SW480 (cell line): Measurements from ENCODE around the gene DEFB108B.
"Not testable (repeated sequence)": the region's sequence is repeated elsewhere in the genome, so short reads cannot be mapped to it uniquely, and the experiment has no call there.

ENCODE experiments used
- DNase-seq: peaks from one replicate; pipeline ENCODE4 v3.0.0-alpha.2; 2016; ENCODE audit warnings: low spot score

Gene DEFB108B

DNA sequence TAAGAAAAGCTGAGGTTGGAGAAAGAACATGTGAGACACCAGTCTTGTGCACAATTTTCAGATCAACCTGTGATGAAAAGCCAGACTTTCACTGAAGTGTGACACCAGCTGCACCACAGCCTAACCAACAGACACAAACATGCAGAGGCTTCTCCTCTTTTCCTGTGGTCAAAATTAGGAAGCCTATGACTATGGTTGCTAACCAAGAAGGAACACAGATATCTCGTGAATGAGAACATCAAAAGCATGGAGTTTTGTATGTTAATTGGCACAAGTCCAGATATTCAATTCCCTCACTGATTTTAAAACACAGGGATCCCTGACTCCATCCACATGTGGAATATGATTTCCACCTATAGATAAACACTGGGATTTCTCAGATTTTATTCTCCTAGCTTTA lies 11.5 kb upstream of the DEFB108B start:
- DNase-seq = not testable (repeated sequence)

DNA sequence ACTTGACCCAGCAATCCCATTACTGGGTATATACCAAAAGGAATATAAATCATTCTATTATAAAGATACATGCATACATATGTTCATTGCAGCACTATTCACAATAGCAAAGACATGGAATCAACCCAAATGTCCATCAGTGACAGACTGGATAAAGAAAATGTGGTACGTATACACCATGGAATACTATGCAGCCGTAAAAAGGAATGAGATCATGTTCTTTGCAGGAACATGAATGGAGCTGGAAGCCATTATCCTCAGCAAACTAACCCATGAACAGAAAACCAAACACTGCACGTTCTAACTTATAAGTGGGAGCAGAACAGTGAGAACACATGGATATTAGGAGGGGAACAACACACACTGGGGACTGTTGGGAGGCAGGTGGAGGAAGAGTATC lies 3.8 kb upstream of the DEFB108B start:
- DNase-seq = not testable (repeated sequence)

DNA sequence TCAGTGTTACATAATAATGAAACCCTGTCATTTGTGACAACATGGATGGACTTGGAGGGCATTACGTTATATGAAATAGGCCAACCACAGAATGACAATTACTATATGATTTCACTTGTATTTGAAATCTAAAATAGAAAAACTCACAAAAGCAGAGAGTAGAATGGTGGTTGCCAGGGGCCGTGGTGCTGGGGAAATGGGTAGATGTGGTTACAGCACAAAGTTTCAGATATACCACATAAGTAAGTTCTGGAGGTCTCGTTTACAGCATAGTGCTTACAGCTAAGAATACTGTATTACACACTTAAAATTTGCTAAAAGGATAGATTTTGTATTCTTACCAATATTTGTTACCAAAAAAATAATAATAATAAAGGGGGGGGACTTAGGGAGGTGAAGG lies 3.3 kb upstream of the DEFB108B start:
- not testable (repeated sequence) for DNase-seq

DNA sequence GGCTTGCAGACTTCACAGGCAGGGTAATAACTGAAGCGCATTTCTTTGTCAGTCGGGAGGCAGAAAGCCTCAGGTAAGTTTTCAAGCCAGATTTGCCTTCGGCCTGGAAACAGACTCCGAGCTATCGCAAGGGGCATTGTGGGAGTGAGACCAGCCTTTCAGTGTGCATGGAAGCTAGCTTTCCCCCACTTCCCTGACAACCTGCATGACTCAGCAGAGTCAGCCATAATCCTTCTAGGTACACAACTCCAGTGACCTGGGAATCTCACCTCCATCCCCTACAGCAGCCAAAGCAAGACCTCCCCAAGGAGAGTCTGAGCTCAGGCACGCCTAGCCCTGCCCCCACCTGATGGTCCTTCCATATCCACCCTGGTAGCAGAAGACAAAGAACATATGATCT lies 9.7 kb downstream of the DEFB108B start:
- not testable (repeated sequence) for DNase-seq

DNA sequence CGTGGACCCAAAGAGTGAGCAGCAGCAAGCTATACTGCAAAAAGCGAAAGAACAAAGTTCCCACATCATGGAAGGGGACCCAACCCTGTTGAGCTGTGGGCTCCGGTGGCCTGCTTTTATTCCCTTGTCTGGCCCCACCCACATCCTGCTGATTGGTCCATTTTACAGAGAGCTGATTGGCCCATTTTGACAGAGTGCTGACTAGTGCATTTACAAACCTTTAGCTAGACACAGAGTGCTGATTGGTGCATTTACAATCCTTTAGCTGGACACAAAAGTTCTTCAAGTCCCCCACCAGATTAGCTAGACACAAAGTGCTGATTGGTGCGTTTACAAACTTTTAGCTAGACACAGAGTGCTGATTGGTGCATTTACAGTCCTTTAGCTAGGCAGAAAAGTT lies 10.4 kb downstream of the DEFB108B start:
- not testable (repeated sequence) for DNase-seq

DNA sequence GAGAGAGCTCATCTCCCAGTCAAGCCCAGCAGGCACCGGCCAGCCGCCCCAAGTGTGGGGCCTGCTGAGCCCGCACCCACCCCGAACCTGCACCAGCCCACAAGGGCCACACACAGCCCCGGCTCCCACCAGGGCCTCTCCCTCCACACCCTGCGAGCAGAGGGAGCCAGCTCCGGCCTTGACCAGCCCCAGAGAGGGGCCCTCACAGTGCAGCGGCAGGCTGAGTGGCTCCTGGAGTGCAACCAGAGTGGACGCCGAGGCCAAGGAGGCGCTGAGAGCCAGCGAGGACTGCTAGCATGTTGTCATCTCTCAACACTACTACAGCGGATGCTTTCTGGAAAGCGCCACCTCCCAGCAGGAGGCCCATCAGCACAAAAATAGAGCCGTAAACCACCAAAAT lies 10.9 kb downstream of the DEFB108B start:
- no peak for DNase-seq

DNA sequence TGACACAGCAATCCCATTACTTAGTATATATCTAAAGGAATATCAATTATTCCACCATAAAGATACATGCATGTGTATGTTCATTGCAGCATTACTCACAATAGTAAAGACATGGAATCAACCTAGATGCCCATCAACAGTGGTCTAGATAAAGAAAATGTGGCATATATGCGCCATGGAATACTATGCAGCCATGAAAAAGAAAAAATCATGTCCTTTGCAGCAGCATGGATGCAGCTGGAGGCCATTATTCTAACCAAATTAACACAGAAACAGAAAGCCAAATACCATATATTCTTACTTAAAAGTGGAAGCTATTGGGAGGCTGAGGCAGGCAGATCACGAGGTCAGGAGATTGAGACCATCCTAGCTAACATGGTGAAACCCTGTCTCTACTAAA lies 20.9 kb downstream of the DEFB108B start:
- not testable (repeated sequence) for DNase-seq

DNA sequence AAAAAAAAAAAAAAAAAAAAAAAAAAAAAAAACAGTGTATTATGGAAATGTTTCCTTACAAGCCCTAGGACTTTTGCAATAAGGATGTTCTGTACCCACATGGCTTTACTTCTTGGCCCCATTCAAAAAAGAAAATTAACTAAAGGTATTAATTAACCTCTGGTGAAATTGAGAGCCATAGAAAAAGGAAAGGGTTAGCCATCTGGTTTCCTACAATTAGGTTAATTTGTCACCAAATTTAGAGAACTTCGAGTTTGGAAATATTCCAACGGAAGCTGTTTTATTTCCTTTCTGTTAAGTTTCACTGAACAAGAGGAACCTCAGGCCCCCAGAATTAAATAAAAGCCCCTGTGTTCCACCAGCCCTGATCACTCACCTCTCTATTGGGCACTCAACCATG lies 22.9 kb downstream of the DEFB108B start:
- not testable (repeated sequence) for DNase-seq

DNA sequence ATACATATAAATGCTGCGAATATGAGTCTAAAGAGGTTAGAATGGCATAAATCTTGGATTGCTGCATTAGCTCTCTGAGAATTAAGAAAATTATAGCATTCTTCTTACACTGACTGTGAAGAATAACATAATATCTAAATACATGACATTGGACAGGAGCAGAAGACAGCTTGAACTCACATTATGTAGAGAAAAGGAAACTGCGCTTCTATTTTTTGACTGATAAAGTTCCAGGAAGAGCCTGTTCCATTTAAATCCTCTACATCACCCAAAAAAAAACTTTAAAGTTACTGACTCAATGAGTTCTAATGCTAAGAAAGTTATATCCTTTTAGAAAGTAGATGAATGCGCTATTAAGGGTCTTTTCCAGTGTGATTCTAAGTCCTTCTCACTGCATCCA lies 27.8 kb downstream of the DEFB108B start:
- DNase-seq = not testable (repeated sequence)

DNA sequence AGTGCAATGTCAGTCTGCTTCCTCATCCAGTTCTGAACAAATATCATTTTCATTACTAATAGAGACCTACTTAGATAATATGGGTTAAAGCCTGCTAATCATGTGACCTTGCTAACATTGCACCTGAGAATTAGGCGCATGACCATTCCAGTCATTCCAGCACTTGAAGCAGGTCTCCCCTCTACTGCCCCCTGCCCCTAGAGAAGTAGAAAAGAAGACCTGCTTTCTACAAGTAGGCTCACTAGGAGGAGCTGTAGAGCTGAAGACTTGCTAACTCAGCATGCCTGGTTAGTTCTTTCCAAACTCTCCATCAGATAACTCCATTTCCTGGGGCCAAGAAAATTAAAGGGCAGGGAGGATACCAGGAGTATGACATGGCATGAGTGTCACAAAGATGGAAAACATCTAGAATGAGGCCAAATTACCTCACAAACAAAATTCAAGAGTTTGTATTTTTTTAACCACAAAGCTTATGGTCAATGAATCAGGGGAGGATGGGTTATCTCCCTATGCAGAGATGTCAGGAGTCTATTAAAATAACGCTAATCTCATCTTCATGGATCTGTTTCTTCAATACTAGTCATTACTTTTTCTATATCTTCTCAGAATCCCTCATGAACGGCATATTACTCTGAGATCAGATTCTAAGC lies 31.1 kb downstream of the DEFB108B start:
- peak; percentile 64 for DNase-seq

DNA sequence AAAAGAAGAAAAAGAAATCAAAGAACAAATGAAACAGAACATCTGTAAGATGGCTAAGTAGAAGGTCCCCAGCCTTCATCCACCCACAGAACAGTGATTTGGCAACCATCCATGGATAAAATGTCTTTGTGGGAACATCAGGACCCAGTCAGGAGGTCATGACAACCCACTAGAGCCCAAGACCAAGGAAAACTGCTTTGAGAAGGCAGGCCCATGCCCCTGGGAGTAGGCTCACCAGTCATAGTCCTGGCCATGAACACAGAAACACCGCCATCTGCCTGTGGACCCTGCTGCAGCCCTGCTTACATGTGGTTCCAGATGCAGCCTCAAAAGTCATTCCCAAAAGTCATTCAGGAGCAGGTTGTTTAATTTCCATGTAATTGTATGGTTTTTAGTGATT lies 34.2 kb downstream of the DEFB108B start:
- DNase-seq = not testable (repeated sequence)

DNA sequence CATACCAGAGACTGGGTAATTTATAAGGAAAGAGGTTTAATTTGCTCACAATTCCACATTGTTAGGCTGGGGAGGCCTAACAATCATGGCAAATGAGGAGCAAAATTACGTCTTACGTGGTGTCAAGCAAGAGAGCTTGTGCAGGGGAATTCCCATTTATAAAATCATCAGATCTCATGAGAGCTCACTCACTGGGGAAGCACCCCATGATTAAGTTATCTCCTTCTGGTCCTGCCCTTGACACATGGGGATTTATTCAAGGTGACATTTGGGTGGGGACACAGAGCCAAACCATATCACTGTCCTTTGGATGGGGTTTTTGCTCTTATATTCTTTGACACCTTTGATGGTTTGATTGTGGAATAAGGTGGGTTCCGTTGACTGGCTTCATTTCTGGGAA lies 36.9 kb downstream of the DEFB108B start:
- DNase-seq = not testable (repeated sequence)

DNA sequence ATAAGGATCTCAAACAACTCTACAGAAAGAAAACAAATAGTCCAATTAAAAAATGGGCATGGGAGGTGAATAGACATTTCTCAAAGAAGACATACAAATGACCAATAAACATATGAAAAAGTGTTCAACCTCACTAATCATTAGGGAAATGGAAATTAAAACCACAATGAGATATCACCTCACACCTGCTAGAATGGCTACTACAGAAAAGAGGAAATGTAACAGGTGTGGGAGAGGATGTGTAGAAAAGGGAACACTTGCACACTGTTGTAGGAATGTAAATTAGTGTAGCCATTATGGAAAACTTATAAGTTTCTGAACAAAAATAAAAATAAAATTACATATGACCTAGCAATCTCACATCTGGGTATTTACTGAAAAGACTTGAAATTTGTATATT lies 37.7 kb downstream of the DEFB108B start:
- DNase-seq = not testable (repeated sequence)

DNA sequence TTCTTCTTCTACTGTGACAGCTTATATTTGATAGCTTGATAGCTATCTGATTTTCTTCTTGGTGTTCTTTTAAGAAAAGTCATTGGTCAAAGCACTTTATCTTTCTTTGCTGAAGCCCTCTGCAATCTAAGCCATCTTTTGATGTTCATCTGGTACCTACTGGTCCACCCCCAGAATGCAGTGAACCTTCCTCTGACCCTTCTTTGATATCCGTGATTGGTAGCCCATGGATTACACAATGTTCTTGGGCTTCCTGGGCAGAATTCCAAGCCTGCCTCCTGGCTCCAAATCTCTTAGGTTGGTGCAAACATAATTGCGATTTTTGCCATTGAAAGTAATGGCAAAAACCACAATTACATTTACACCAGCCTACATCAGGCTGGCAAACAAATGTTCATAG lies 43.3 kb downstream of the DEFB108B start:
- DNase-seq = not testable (repeated sequence)

DNA sequence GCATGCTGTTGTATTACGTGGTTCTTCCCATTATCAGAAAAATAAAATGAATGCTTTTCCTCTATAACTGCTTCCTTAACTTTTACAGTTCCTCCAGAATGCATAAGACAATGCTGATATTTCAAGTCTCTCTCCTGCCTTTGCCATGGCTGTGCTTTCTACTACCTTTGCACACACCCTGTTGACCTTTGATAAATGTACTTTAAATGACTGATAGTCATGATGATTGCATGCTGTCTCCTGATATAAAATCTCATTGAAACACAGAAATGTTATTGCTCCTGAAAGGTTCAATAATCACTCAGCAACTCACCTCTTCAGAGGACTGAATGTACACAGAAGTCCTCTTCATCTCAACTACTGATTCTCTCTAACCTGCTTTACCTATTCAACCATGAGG lies 45.1 kb downstream of the DEFB108B start, which contains the start of gene DEFB131B:
Gene DEFB131B (plus strand): TSS at position 395 of the 400 bp plus-strand sequence. CDS start 0 bp downstream, at position 395.
- DNase-seq = not testable (repeated sequence)

DNA sequence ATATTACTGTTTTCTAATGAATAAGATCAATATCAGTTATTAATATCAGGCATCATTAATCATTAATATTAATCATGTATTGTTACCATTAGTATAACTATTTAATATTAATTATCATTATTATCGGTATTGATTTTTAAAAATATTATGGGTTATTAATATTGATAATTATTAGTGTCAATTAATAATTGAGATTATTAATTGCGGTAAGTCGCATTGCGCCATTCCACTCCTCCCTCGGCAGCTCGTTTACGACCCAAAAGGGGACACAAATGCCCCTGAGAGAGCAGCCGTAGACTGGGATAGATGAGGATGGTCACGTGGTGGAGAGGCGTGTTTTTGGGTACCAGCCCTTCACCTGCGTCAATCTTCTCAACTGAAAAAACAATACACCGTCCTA lies 52.8 kb downstream of the DEFB108B start:
- not testable (repeated sequence) for DNase-seq
